Stimulated activated CD4-positive, alpha-beta T cell treated with anti-CD3 and anti-CD28 coated beads, Interleukin-1b, Interleukin-23, amount 100 ng/mL, for 48 hours (primary cell): ENCODE data around the gene SYTL1.
A peak's percentile ranks its signal among the peaks of the same experiment; 100 is the strongest.

ENCODE experiments used
- DNase-seq: peaks from one replicate; pipeline ENCODE4 v3.0.0-alpha.2; 2020

Gene SYTL1

DNA sequence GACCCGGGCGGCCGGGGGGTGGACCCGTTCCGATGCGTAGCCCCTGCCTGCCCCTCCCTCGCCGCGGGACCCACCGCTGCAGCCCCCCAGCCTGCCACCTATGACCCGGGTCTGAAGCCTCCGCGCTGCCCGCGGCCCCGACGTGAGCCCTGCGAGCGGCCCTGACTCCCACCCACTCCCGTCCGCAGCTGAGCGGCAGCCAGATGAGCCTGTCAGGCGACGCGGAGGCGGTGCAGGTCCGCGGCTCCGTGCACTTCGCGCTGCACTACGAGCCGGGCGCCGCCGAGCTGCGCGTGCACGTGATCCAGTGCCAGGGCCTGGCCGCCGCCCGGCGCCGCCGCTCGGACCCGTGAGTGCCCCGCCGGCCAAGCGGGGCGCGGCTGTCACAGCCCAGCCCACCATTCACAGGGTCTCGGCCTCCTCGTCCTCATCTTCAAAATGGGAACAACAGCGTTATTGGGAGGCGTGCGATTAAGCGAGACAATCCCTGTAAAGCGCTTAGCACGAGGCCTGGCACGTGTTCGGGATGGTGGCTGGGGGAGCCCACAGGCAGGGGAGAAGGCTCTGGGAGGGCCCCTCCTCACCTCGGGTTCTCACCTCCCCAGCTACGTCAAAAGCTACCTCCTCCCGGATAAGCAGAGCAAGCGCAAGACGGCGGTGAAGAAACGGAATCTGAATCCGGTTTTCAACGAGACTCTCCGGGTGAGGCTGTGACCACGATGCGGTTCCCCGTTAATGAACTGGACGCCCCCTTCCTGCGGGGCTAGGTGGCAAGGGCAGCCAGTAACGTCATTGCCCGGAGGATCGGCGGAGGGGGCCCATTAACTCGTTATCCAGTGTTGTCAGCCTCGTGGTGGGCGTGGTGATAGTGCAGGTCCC lies 8.2 kb downstream of the SYTL1 start:
- DNase-seq = no peak

- no peak for DNase-seq
These were observed 9.1 kb downstream of the SYTL1 start for GRCh38 chr1:27350663-27351540.

DNA sequence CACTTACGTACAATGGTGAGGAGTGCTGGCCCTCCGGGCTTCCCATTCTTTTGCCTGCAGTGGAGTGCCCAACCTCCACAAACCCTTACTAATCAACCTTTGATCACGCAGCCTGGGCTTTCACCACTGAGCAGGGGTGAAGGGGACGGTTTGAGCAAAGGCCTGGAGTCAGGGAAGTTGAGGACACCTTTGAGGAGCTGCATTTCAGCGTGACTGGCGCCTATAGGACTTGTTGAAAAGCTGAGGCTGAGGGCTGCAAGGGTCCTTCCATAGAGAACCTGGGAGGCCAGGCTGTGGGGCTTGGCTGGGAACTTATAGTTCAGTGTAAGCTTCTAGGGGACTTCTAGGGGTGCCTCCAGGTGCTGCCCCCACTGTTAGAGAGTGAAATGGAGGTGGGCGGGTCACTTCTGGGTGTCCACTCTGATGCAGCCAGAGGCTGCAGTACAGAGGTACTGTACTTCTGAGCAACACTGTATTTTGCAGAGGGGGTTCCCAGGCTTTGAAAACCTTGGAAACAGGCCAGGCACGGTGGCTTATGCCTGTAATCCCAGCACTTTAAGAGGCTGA lies 9.8 kb downstream of the SYTL1 start:
- no peak for DNase-seq

- no peak for DNase-seq
These were observed 11.3 kb downstream of the SYTL1 start for GRCh38 chr1:27353166-27353565.

- no peak for DNase-seq
These were observed 11.8 kb downstream of the SYTL1 start for GRCh38 chr1:27353629-27354028.

DNA sequence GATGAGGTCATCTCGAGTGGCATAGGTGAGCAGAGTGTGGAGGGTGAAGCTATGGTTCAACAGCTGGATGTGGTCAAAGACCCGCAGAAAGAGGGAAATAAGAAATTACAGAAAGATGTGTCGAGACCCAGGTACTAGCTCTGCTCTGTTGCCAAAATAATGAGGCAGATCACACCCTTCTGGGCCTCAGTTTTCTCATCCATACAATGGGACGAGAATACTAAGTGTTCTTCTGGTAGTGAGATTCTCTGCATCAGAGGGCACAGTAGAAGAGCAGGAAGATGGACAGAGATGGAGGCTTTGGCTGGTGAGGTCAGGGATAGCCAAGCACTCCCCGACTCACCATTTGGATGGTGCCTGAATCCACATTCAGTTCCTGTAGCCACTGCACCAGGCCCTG lies 13.9 kb downstream of the SYTL1 start:
- no peak for DNase-seq

DNA sequence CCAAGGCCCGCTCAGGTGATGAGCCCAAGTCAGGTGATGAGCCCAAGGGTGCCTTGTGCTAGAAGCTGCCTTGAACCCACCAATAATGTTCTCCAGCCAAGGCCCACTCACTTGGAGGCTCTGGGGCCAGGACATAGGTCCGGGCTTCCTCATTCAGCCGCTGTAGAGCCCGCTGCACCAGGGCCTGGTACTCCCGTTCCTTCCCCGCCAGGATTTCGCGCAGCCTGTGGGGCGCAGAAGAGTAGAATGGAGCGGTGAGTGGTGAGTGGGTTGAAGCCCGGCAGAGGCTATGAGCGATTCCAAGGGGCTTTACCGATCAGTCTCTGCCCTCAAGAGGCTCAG lies 14.4 kb downstream of the SYTL1 start:
- DNase-seq = no peak

GRCh38 chr1:27356619-27357280 lies 14.9 kb downstream of the SYTL1 start:
- DNase-seq = peak; percentile 52

DNA sequence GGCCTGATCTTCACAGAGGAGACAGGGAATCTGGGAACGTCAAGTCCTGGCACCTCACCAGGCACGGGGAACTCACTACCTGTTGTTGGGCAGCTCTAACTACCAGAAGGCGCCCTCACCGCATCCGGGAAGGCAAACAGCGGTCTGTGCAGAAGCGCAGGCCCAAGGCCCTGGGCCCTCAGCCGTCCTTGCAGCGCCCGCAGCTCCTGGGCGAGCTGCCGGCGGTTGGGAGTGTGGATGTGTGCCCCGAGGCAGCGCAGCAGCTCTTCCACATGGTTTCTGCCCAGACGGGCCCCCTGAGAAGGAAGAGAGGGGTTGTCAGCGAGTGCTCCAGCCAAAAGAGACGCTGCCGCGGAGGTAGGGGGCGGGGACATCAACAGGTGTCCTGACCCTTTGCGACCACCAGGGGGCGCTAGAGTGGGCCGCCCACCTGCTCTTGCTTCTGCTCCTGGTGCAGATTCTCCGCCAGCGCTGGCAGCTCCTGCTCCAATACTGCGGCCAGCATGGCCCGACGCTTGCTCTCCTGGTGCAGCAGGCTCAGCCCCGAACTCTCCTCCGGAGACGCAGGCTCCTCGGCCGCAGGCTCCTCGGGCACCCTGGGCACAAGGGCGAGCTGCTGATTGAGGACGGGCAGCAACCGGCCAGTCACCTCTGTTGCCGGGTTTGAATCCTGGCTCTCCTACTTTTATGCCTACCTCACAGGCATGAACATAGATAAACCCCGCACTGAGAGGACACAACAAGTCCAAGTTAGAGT lies 15.6 kb downstream of the SYTL1 start:
- DNase-seq = peak; percentile 83

- no peak for DNase-seq
These were observed 16.5 kb downstream of the SYTL1 start for GRCh38 chr1:27358038-27358927.

GRCh38 chr1:27358928-27359313 lies 17.1 kb downstream of the SYTL1 start:
- no peak for DNase-seq

DNA sequence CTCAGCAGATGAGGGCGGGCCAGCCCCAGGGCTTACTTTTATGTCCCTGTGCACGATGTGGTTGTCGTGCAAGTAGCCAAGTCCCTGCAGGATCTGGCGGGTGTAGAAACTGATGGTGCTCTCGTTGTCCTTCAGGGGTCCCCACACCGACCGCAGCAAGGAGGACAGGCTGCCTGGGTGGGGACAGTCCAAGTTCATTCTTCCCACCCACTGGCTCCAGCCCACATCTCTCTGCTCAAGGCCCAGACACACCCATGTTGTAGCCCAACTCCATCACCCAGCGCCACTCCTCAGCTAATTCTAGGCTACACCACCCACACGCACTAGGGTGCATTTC lies 18.0 kb downstream of the SYTL1 start:
- DNase-seq = no peak

DNA sequence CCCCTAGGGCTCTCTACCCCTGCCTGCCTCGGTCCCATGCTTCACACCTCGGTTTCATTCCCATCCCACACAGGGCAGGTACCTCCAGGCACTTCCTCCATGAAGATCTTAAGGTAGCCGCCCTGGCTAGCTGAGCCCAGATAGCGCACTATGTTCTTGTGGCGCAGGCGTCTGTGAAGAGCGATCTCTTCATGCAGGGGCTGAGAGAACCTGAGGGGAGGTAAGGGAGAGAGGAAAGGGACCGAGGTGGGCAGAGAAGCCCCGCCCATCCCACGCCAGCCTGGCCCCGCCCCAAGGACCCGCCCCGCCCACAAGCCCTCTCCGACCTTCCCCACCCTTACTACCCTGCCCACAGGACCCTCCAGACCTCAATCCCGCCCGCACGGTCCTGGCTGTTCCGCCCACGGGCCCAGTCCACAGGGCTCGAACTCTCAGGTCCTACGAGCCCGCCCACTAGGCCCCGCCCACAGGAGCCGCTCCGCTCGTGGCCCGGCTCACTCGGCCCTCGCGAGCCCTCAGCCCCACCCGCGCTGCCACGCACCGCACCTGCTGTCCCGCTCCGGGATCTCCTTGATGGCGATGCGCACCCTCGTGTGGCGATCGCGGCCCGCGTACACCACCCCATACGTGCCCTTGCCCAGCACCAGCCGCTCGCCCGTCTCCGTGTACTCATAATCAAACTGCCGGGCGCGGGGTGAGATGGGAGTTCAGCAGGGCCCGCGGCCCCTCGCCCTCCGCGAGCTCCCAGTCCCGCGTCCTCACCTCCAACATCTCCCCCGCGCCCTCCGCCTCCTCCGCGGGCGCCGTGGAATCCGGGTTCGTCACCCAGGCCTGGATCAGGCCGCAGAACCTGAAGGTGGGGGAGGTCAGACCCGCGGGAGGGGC lies 18.6 kb downstream of the SYTL1 start:
- DNase-seq = peak; percentile 27

GRCh38 chr1:27361044-27361402 lies 19.2 kb downstream of the SYTL1 start:
- no peak for DNase-seq

GRCh38 chr1:27361553-27361952 lies 19.7 kb downstream of the SYTL1 start:
- no peak for DNase-seq

DNA sequence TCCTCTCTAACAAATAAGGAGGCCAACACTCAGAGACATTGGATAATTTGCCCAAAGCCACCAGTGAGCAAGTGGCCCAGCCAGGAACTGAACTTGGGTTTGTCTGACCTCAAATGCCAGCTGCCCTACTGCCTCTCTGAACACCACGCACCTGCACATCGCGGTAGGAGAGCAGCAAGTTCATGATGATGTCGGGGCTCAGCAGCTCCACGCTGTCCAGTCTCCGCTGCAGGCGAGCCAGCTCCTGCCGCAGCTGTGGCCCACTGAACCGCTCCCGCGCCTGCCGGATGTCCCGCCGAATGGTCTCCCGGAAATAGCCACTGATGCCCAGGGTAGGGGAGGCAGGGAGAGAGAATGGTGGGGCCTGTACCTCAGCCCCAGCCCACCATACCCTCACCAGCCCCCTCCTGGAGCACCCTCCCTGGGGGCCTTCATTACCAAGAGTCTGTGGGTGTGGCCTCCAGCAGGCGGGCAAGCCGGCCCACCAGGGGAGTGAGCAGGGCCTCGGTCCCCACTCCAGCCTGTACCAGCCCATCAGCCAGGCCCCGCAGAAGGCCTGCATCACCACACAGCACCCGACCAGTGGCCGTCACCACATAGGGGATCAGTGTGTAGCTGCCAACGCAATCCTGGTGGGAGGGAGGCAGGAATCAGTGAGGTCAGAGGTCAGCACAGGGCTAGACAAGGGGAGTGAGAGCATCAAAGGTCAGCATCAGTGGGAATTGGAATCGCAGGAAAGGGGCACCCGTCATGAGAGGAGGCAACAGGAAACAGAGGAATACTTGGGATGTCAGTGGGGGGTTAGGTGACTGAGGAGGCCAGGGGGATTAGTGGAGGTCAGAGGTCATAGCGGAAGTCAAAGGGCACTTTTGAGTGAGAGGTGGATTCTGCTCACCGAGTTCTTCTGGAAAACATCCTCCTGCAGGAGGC lies 22.2 kb downstream of the SYTL1 start:
- no peak for DNase-seq

DNA sequence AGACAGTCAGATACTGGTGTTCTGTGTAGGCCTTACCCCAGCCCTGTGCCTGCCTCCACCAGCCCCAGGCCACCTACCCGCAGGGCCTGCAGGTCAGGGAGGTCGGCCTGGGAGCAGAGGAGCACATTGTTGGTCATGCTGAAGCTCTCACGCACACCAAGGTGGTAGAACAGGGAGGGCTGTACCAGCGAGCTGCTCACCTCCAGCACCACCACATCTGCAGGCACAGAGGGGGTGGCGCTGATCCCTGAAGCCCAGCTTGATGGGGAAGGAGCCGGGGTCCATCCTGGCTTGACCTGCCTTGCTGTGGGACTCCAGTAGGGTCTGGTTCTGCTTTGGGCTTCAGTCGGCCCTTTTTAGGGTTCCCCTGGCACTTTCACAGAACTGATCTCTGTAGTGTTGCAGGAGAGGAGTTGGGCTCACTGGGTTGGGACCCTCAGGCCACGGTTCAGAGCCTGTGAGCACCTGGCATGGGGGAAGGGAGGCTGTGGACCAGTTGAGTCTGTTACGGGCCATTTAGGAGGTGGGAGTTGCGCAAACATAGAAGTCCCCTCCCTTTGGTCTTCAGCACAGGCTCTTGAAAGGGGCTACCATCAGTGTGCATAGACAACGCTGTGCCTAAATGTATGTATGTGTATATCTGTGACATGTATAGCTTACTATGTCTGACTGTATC lies 23.0 kb downstream of the SYTL1 start:
- no peak for DNase-seq

DNA sequence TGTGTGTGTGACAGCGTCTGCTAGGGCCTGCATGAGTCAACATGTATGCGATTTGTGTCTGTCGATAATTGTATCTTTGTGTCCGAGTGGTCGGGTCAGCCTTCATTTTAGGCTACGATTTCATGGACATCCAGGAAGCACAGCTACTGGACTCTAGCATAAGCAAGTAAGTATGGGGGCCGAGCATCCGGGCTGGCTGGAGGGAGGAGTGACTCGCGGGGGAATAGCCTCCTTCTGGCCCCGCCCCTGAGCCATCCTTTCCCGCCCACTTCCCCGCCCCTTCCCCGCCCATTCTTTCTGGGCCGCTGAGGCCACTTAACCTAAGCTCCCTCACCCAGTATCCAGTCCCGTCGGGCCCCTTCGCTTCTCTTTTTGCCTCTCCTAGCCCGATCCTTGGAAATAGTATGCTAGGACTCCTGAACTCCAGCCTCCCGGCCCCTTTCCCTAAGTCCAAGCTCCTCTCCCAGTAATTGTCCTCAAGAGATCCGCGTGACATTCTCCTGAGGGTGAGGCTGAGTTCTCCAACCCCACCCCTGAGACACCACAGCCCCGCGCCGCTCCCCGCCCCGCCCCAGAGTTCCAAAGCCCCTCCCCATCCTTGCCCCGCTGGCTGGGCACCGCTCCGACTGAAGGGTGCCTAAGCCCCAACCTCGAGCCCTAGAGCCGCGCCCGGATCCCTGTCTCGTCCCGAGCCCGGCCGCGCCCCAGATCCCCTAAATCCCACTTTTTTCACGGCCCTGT lies 23.7 kb downstream of the SYTL1 start:
- DNase-seq = peak; percentile 76
